ENCODE results near the gene UBE2V1. TPM values are rescaled to one million over a fixed set of nuclear protein-coding genes. Genes with fewer than 3 reads are reported as not detected.

Gene UBE2V1
- total and polyA plus RNA-seq, 2 donors (not counting 3 experiments of a cell fraction or from before 2014, with no cell fraction given) = 145 to 156 TPM

- no peaks in the 10 kb centered on the region for H3K36me3 ChIP-seq (ENCODE audit: control insufficient read depth in 2 of 2, extremely low read depth in 1 of 2, insufficient read depth in 2 of 2, low read length in 2 of 2)
- ChIA-PET POLR2A (no interaction called here), CTCF (interaction anchor here (1.0 to 1.3 kb wide), 2 partner anchors 61 kb away, joined by 3 to 4 read pairs; no protein-coding TSS in a partner anchor)
- intact Hi-C loops (cut with micrococcal nuclease) (no loop called here), dilution Hi-C loops (cut with MboI; ENCODE audit: extremely low pct_ligation_motif_present, low sequenced_read_pairs) (no loop called here)
- BruUV-seq (replicated peaks) = no TSS peak
- H4K20me1 ChIP-seq (replicated peaks; ENCODE audit: control insufficient read depth, extremely low read depth, insufficient read depth, low read length) = no peaks in the 10 kb centered on the region
- peaks cover 7% of the 10 kb centered on the region for H3K4me1 ChIP-seq (ENCODE audit: control insufficient read depth, extremely low read depth, insufficient read depth, low read length)
- H3K27me3 ChIP-seq (ENCODE audit: control insufficient read depth in 2 of 2, insufficient read depth in 2 of 2, low read length in 2 of 2) = no peaks in the 10 kb centered on the region
- H3K4me2 ChIP-seq (ENCODE audit: insufficient read depth, low read length) = no peak overlapping the region
- no peak for FAIRE-seq
- no peak overlapping the region for H3K4me3 ChIP-seq (replicated peaks in 1 of 3; ENCODE audit: insufficient read depth in 1 of 3, low read depth in 1 of 3, low read length in 3 of 3)
- no peak overlapping the region for H3K9ac ChIP-seq (replicated peaks; ENCODE audit: extremely low read depth, insufficient read depth, low read length)
- no peaks in the 10 kb centered on the region for H3K9me3 ChIP-seq (replicated peaks; ENCODE audit: control insufficient read depth, insufficient read depth, low read length)
- DNase-seq (ENCODE audit: low read depth, low spot score) = no peak
- no peak overlapping the region for H3K27ac ChIP-seq (ENCODE audit: insufficient read depth, low read depth, low read length)
- H3K9me1 ChIP-seq (replicated peaks; ENCODE audit: control insufficient read depth, extremely low read depth, insufficient read depth, low read length) = no peaks in the 10 kb centered on the region
- no peak for TF ChIP-seq POLR2AphosphoS5 (IDR thresholded peaks at IDR 0.05; ENCODE audit: insufficient read depth, low read depth, low read length)
- no peak for TF ChIP-seq EZH2 (IDR thresholded peaks at IDR 0.05; ENCODE audit: borderline replicate concordance, low read depth, low read length, severe bottlenecking)
- no peak for TF ChIP-seq GATA2 (IDR thresholded peaks at IDR 0.05; ENCODE audit: insufficient read depth, insufficient read length, low read depth, low read length)
- no peak for TF ChIP-seq MYC (IDR thresholded peaks at IDR 0.05; ENCODE audit: low read depth, low read length)
- TF ChIP-seq JUN (IDR thresholded peaks at IDR 0.05; ENCODE audit: borderline replicate concordance, insufficient read depth, insufficient read length, low read depth) = no peak
- H2AFZ ChIP-seq (ENCODE audit: low read depth, low read length) = no peak overlapping the region
- H3K79me2 ChIP-seq (ENCODE audit: control insufficient read depth, insufficient read depth, low read length) = no peaks in the 10 kb centered on the region
Measured at GRCh38 chr20:50040432-50041245, 72.3 kb downstream of the UBE2V1 start.

Data from endothelial cell of umbilical vein (primary cell).